Mesenchymal stem cell (in vitro differentiated cells and primary cell): ENCODE data around the gene KCTD16.

Source experiments
- DNase-seq: peaks from one replicate; pipeline ENCODE4 v3.0.0-alpha.2; 2013
- H2AFZ ChIP-seq: one replicate; pipeline ENCODE4 v1.6.1; 2013; ENCODE audit warnings: low read depth, mild to moderate bottlenecking, control low read depth, inconsistent platforms, low read length, moderate library complexity
- H2AK5ac ChIP-seq: 2 replicates; pipeline ENCODE4 v1.6.1; 2013; ENCODE audit warnings: low read length, moderate library complexity, mild to moderate bottlenecking, inconsistent platforms; ENCODE audit not compliant: severe bottlenecking
- H2BK120ac ChIP-seq: one replicate; pipeline ENCODE4 v1.6.1; 2013; ENCODE audit warnings: low read depth, mild to moderate bottlenecking, inconsistent platforms, low read length, moderate library complexity
- H2BK12ac ChIP-seq, 2 experiments: one replicate each; pipeline ENCODE4 v1.6.1; 2013; ENCODE audit warnings: inconsistent platforms in 2 of 2, low read length in 2 of 2, mild to moderate bottlenecking in 2 of 2, moderate library complexity in 2 of 2, control low read depth in 1 of 2
- H2BK15ac ChIP-seq: one replicate; pipeline ENCODE4 v1.6.1; 2013; ENCODE audit warnings: mild to moderate bottlenecking, low read depth, inconsistent platforms; ENCODE audit not compliant: poor library complexity, severe bottlenecking
- H2BK5ac ChIP-seq: 2 replicates; pipeline ENCODE4 v1.6.1; 2013; ENCODE audit warnings: low read depth, mild to moderate bottlenecking, low read length, control low read depth, inconsistent platforms; ENCODE audit not compliant: poor library complexity, severe bottlenecking
- H3K14ac ChIP-seq, 2 experiments: one replicate each; pipeline ENCODE4 v1.6.1; 2013; ENCODE audit warnings: inconsistent platforms in 2 of 2, low read length in 2 of 2, control low read depth in 1 of 2, mild to moderate bottlenecking in 1 of 2, moderate library complexity in 1 of 2
- H3K18ac ChIP-seq, 2 experiments: one replicate each; pipeline ENCODE4 v1.6.1; 2013; ENCODE audit warnings: inconsistent platforms in 2 of 2, low read length in 2 of 2, control low read depth in 1 of 2, low read depth in 1 of 2, mild to moderate bottlenecking in 1 of 2
- H3K23ac ChIP-seq, 2 experiments: one replicate each; pipeline ENCODE4 v1.6.1; 2013; ENCODE audit warnings: inconsistent platforms in 2 of 2, low read length in 2 of 2, mild to moderate bottlenecking in 2 of 2, moderate library complexity in 2 of 2, control low read depth in 1 of 2
- H3K27ac ChIP-seq: 2 replicates; pipeline ENCODE4 v1.5.1; 2013; ENCODE audit warnings: mild to moderate bottlenecking, moderate library complexity, low read length, control low read depth, inconsistent platforms; ENCODE audit not compliant: poor library complexity, severe bottlenecking
- H3K27me3 ChIP-seq, 2 experiments: 2 replicates each; pipeline versions ENCODE4 v1.6.1 to v1.7.0; 2013; ENCODE audit warnings: low read length in 2 of 2, mild to moderate bottlenecking in 2 of 2, moderate library complexity in 2 of 2, control low read depth in 1 of 2, inconsistent platforms in 1 of 2; ENCODE audit not compliant: control insufficient read depth in 1 of 2, insufficient read depth in 1 of 2
- H3K36me3 ChIP-seq, 2 experiments: 2 replicates each; pipeline versions ENCODE4 v1.6.1 to v1.7.0; 2013; ENCODE audit warnings: low read length in 2 of 2, control low read depth in 1 of 2, inconsistent platforms in 1 of 2, low read depth in 1 of 2, mild to moderate bottlenecking in 1 of 2; ENCODE audit not compliant: insufficient read depth in 2 of 2, control insufficient read depth in 1 of 2
- H3K4ac ChIP-seq, 2 experiments: one replicate each; pipeline ENCODE4 v1.6.1; 2013; ENCODE audit warnings: inconsistent platforms in 2 of 2, low read length in 2 of 2, mild to moderate bottlenecking in 2 of 2, moderate library complexity in 2 of 2, control low read depth in 1 of 2, low read depth in 1 of 2
- H3K4me1 ChIP-seq: 2 replicates; pipeline ENCODE4 v1.6.1; 2013; ENCODE audit warnings: low read depth, low read length, control low read depth; ENCODE audit not compliant: control insufficient read depth, insufficient read depth
- H3K4me2 ChIP-seq: 2 replicates; pipeline ENCODE4 v1.6.1; 2013; ENCODE audit warnings: low read length, mild to moderate bottlenecking, inconsistent platforms; ENCODE audit not compliant: poor library complexity, severe bottlenecking
- H3K4me3 ChIP-seq, 2 experiments: 2 replicates each; pipeline versions ENCODE4 v1.5.1 to v1.7.0; 2013; ENCODE audit warnings: low read length in 2 of 2, mild to moderate bottlenecking in 2 of 2, control low read depth in 1 of 2, low read depth in 1 of 2; ENCODE audit not compliant: insufficient read depth in 1 of 2
- H3K79me1 ChIP-seq: replicated peaks from 2 replicates; pipeline ENCODE4 v1.6.1; 2013; ENCODE audit warnings: mild to moderate bottlenecking, control low read depth, low read length, inconsistent platforms; ENCODE audit not compliant: poor library complexity, severe bottlenecking
- H3K9ac ChIP-seq: 2 replicates; pipeline ENCODE4 v1.7.0; 2013; ENCODE audit warnings: mild to moderate bottlenecking, low read length, moderate library complexity
- H3K9me3 ChIP-seq: 2 replicates; pipeline ENCODE4 v1.7.0; 2013; ENCODE audit warnings: mild to moderate bottlenecking, low read length; ENCODE audit not compliant: control insufficient read depth
- H4K8ac ChIP-seq: one replicate; pipeline ENCODE4 v1.6.1; 2013; ENCODE audit warnings: inconsistent platforms, mild to moderate bottlenecking, low read length, moderate library complexity
- H4K91ac ChIP-seq: one replicate; pipeline ENCODE4 v1.6.1; 2013; ENCODE audit warnings: mild to moderate bottlenecking, low read length, inconsistent platforms
- WGBS: methylation state at CpG from one replicate; pipeline ENCODE4 v1.1.7; 2013; ENCODE audit warnings: mixed read lengths; 5-methylcytosine and 5-hydroxymethylcytosine counted together

KCTD16 gene

GRCh38 chr5:144467792-144468191 lies 297.1 kb downstream of the KCTD16 start:
- Histone ChIP-seq H3K23ac (no peak overlapping the region), H3K9me3 (no peaks in the 10 kb centered on the region), H2AFZ (no peak overlapping the region), H3K4me3 (no peak overlapping the region), H3K4me2 (no peak overlapping the region), H4K91ac (no peak overlapping the region), H4K8ac (no peak overlapping the region), H3K4me1 (peaks cover 3% of the 10 kb centered on the region), H3K4ac (no peak overlapping the region), H2AK5ac (peak overlapping the region; percentile 71), H2BK120ac (no peak overlapping the region), H2BK15ac (no peak overlapping the region), H2BK12ac (no peak overlapping the region), H3K27me3 (no peaks in the 10 kb centered on the region), H3K9ac (no peak overlapping the region), H3K36me3 (no peaks in the 10 kb centered on the region), H3K14ac (no peak overlapping the region), H3K79me1 (no peaks in the 10 kb centered on the region), H3K27ac (peak overlapping the region; percentile 96), H3K18ac (no peak overlapping the region), H2BK5ac (peak overlapping the region; percentile 26)
- 2% methylated on average over 2 of the region's 2 CpGs for WGBS
- DNase-seq, result peak; percentile 67

GRCh38 chr5:144468571-144468970 lies 297.9 kb downstream of the KCTD16 start:
- Histone ChIP-seq H2BK120ac (no peak overlapping the region), H2AK5ac (peak overlapping the region; percentile 71), H3K9ac (no peak overlapping the region), H3K4me2 (no peak overlapping the region), H2BK5ac (no peak overlapping the region), H2AFZ (no peak overlapping the region), H2BK12ac (no peak overlapping the region), H3K36me3 (no peaks in the 10 kb centered on the region), H3K27ac (peak overlapping the region; percentile 96), H3K27me3 (no peaks in the 10 kb centered on the region), H3K23ac (no peak overlapping the region), H4K91ac (no peak overlapping the region), H3K79me1 (no peaks in the 10 kb centered on the region), H3K14ac (no peak overlapping the region), H4K8ac (no peak overlapping the region), H3K18ac (no peak overlapping the region), H3K4me1 (peaks cover 3% of the 10 kb centered on the region), H3K4ac (no peak overlapping the region), H3K4me3 (no peak overlapping the region), H3K9me3 (no peaks in the 10 kb centered on the region), H2BK15ac (no peak overlapping the region)
- DNase-seq, result no peak
- WGBS, result 91% methylated on average over 4 of the region's 4 CpGs

- Histone ChIP-seq H2BK120ac (no peak overlapping the region), H3K4me2 (no peak overlapping the region), H3K9ac (no peak overlapping the region), H3K27me3 (no peaks in the 10 kb centered on the region), H3K4ac (no peak overlapping the region), H3K36me3 (no peaks in the 10 kb centered on the region), H4K8ac (no peak overlapping the region), H3K14ac (no peak overlapping the region), H3K79me1 (no peaks in the 10 kb centered on the region), H2BK15ac (no peak overlapping the region), H2BK12ac (no peak overlapping the region), H3K9me3 (no peaks in the 10 kb centered on the region), H2AFZ (no peak overlapping the region), H4K91ac (no peak overlapping the region), H2BK5ac (no peak overlapping the region), H3K27ac (peak overlapping the region; percentile 96), H2AK5ac (no peak overlapping the region), H3K18ac (no peak overlapping the region), H3K4me1 (peaks cover 3% of the 10 kb centered on the region), H3K4me3 (no peak overlapping the region), H3K23ac (no peak overlapping the region)
- WGBS, result 90% methylated on average over 1 of the region's 4 CpGs
- no peak for DNase-seq
Measured at GRCh38 chr5:144469106-144469505, 298.4 kb downstream of the KCTD16 start.

- WGBS, result 98% methylated on average over 1 of the region's 2 CpGs
- H2BK5ac ChIP-seq, result no peak overlapping the region
- no peak overlapping the region for H4K91ac ChIP-seq
- H2BK120ac ChIP-seq, result no peak overlapping the region
- no peak overlapping the region for H3K18ac ChIP-seq
- DNase-seq, result no peak
- no peak overlapping the region for H3K4me2 ChIP-seq
- no peak overlapping the region for H2BK15ac ChIP-seq
- H3K4ac ChIP-seq, result no peak overlapping the region
- no peaks in the 10 kb centered on the region for H3K27me3 ChIP-seq
- no peaks in the 10 kb centered on the region for H3K9me3 ChIP-seq
- no peak overlapping the region for H3K9ac ChIP-seq
- peaks cover 3% of the 10 kb centered on the region for H3K4me1 ChIP-seq
- H3K79me1 ChIP-seq, result no peaks in the 10 kb centered on the region
- H3K4me3 ChIP-seq, result no peak overlapping the region
- H3K23ac ChIP-seq, result no peak overlapping the region
- H2BK12ac ChIP-seq, result no peak overlapping the region
- no peaks in the 10 kb centered on the region for H3K36me3 ChIP-seq
- H2AK5ac ChIP-seq, result no peak overlapping the region
- no peak overlapping the region for H3K27ac ChIP-seq
- no peak overlapping the region for H2AFZ ChIP-seq
- H4K8ac ChIP-seq, result no peak overlapping the region
- no peak overlapping the region for H3K14ac ChIP-seq
Measured at GRCh38 chr5:144472221-144472620, 301.5 kb downstream of the KCTD16 start.
